22Rv1 (cell line): ENCODE data around the gene CADM4.
"Not testable (repeated sequence)": the region's sequence is repeated elsewhere in the genome, so short reads cannot be mapped to it uniquely, and the experiment has no call there.

Experiments
- CTCF ChIP-seq: fragments of 450-650 bp; IDR thresholded peaks from 2 replicates; pipeline ENCODE4 v1.5.1; 2017; ENCODE audit warnings: mild to moderate bottlenecking
- ZFX ChIP-seq: fragments of 450-650 bp; IDR thresholded peaks from 2 replicates; pipeline ENCODE4 v1.6.1; 2017; ENCODE audit warnings: antibody characterized with exemption, borderline replicate concordance

DNA sequence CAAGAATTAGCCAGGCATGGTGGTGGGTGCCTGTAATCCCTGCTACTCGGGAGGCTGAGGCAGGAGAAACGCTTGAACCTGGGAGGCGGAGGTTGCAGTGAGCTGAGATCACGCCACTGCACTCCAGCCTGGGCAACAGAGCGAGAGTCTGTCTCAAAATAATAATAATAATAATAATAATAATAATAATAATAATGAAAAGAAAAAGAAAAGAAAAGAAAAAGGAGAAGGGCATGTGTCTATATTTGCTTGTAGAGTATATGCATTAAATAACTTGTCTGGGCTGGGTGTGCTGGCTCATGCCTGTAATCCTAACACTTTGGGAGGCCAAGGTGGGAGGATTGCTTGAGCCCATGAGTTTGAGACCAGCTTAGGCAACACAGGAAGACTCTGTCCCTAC lies 42.6 kb upstream of the CADM4 start:
- not testable (repeated sequence) for TF ChIP-seq CTCF, ZFX
